Uterus (tissue), 4 donors: Measurements from ENCODE around the gene NCL. TPM values are rescaled to one million over a fixed set of nuclear protein-coding genes. Genes with fewer than 3 reads are reported as not detected.

Experiments
- DNase-seq, 2 donors: peaks; one replicate each; pipeline ENCODE4 v3.0.0-alpha.2; 2019 to 2020
- H3K27ac ChIP-seq, 2 donors: fragments of 200-600 bp; sonication (generic); 1 replicate in 1 of 2; 2 replicates in 1 of 2; pipeline ENCODE4 v1.5.1; 2016 to 2018
- H3K27me3 ChIP-seq, 2 donors: fragments of 200-600 bp; sonication (generic); one replicate each; pipeline ENCODE4 v1.5.1; 2018 to 2019; ENCODE audit warnings: control low read depth in 1 of 2
- H3K36me3 ChIP-seq, 2 donors: fragments of 200-600 bp; sonication (generic); one replicate each; pipeline ENCODE4 v1.5.1; 2019; ENCODE audit warnings: control low read depth in 1 of 2
- H3K4me1 ChIP-seq, 2 donors: fragments of 200-600 bp; sonication (generic); one replicate each; pipeline ENCODE4 v1.5.1; 2018 to 2019; ENCODE audit warnings: control low read depth in 1 of 2
- H3K4me3 ChIP-seq, 2 donors: fragments of 200-600 bp; sonication (generic); 1 replicate in 1 of 2; 2 replicates in 1 of 2; pipeline ENCODE4 v1.5.1; 2018 to 2019; ENCODE audit warnings: mild to moderate bottlenecking in 1 of 2
- H3K9me3 ChIP-seq, 2 donors: fragments of 200-600 bp; sonication (generic); one replicate each; pipeline ENCODE4 v1.5.1; 2019; ENCODE audit warnings: control low read depth in 1 of 2
- CTCF ChIP-seq, 4 experiments: fragments of 200-600 bp in 2 of 4; fragments of 450-650 bp in 2 of 4; sonication (generic) in 2 of 4; IDR thresholded peaks; one replicate each; pipeline ENCODE4 v1.5.1; 2016 to 2019; ENCODE audit warnings: antibody characterized with exemption in 4 of 4, mild to moderate bottlenecking in 2 of 4, moderate library complexity in 1 of 4
- POLR2A ChIP-seq, 2 donors: fragments of 450-650 bp; IDR thresholded peaks; one replicate each; pipeline ENCODE4 v1.6.1; 2016; ENCODE audit warnings: antibody characterized with exemption in 2 of 2, mild to moderate bottlenecking in 1 of 2, moderate library complexity in 1 of 2
- intact Hi-C: fragments of 100-400 bp; cut with DNase I; formaldehyde crosslinking; loops from one replicate; pipeline ENCODE4 v1.15.1; 2023; ENCODE audit warnings: low total_unique reads
- total RNA-seq, 4 donors: library from RNA; depleted of rRNA in 3 of 4; stranded (reverse); fragments of >200 nt in 3 of 4; gene quantifications; one replicate each; pipeline versions ENCODE4 v1.1.0 to v1.2.4, GENCODE V29; 2014 to 2023
- donor health status: DM: yes; HTN: yes; CAD: no.

The NCL gene
- total RNA-seq, 4 donors from 2014 or later: 68.8 to 429 (median 129) TPM

GRCh38 chr2:231458368-231458767 lies 5.9 kb downstream of the NCL start:
- no peak overlapping the region for H3K27ac ChIP-seq
- no peak for DNase-seq
- no peaks in the 10 kb centered on the region for H3K27me3 ChIP-seq
- no peaks in the 10 kb centered on the region for H3K36me3 ChIP-seq
- no peak overlapping the region for H3K4me3 ChIP-seq
- intact Hi-C loops: no loop called here
- no peaks in the 10 kb centered on the region for H3K9me3 ChIP-seq
- H3K4me1 ChIP-seq: peaks cover 4 to 8% of the 10 kb centered on the region in 2 donors
- TF ChIP-seq POLR2A (IDR thresholded peaks at IDR 0.05) (no peak), CTCF (IDR thresholded peaks at IDR 0.05) (no peak)

GRCh38 chr2:231457101-231457500 lies 7.2 kb downstream of the NCL start:
- Histone ChIP-seq H3K9me3 (no peaks in the 10 kb centered on the region), H3K27ac (no peak overlapping the region), H3K4me3 (no peak overlapping the region), H3K36me3 (no peaks in the 10 kb centered on the region), H3K27me3 (no peaks in the 10 kb centered on the region), H3K4me1 (peaks cover 0 to 4% of the 10 kb centered on the region in 2 donors)
- intact Hi-C loops: no loop called here
- no peak for DNase-seq
- TF ChIP-seq POLR2A (IDR thresholded peaks at IDR 0.05): no peak
- no peak for TF ChIP-seq CTCF (IDR thresholded peaks at IDR 0.05)

- H3K4me3 ChIP-seq: no peak overlapping the region
- H3K9me3 ChIP-seq: no peaks in the 10 kb centered on the region
- intact Hi-C loops: no loop called here
- no peaks in the 10 kb centered on the region for H3K4me1 ChIP-seq
- H3K36me3 ChIP-seq: no peaks in the 10 kb centered on the region
- H3K27ac ChIP-seq: no peak overlapping the region
- H3K27me3 ChIP-seq: no peaks in the 10 kb centered on the region
- no peak for TF ChIP-seq POLR2A (IDR thresholded peaks at IDR 0.05)
- TF ChIP-seq CTCF (IDR thresholded peaks at IDR 0.05): no peak
- no peak for DNase-seq
Measured at GRCh38 chr2:231456295-231457004, 7.8 kb downstream of the NCL start.

GRCh38 chr2:231455890-231456289 lies 8.4 kb downstream of the NCL start:
- H3K9me3 ChIP-seq: no peaks in the 10 kb centered on the region
- no peak for DNase-seq
- H3K27ac ChIP-seq: no peak overlapping the region
- no peaks in the 10 kb centered on the region for H3K36me3 ChIP-seq
- H3K4me3 ChIP-seq: no peak overlapping the region
- intact Hi-C loops: no loop called here
- TF ChIP-seq CTCF (IDR thresholded peaks at IDR 0.05): no peak
- no peak for TF ChIP-seq POLR2A (IDR thresholded peaks at IDR 0.05)
- H3K27me3 ChIP-seq: no peaks in the 10 kb centered on the region
- no peaks in the 10 kb centered on the region for H3K4me1 ChIP-seq

- no peaks in the 10 kb centered on the region for H3K9me3 ChIP-seq
- intact Hi-C loops: no loop called here
- H3K27me3 ChIP-seq: no peaks in the 10 kb centered on the region
- H3K4me1 ChIP-seq: no peaks in the 10 kb centered on the region
- DNase-seq: no peak
- H3K4me3 ChIP-seq: no peak overlapping the region
- TF ChIP-seq CTCF (IDR thresholded peaks at IDR 0.05): no peak
- no peak for TF ChIP-seq POLR2A (IDR thresholded peaks at IDR 0.05)
- H3K27ac ChIP-seq: no peak overlapping the region
- H3K36me3 ChIP-seq: no peaks in the 10 kb centered on the region
Measured at GRCh38 chr2:231455222-231455621, 9.1 kb downstream of the NCL start.
